HepG2 (cell line): ENCODE results near the gene SRPK3. TPM values are rescaled to one million over a fixed set of nuclear protein-coding genes. Genes with fewer than 3 reads are reported as not detected.
A peak's percentile ranks its signal among the peaks of the same experiment; 100 is the strongest.

ENCODE experiments used
- ATAC-seq: fragments of 200-7000 bp; cut with Tn5 transposase; 3 replicates; pipeline ENCODE4 v1.9.1; 2020; ENCODE audit warnings: mild to moderate bottlenecking, moderate library complexity
- BruUV-seq: library from RNA; stranded (reverse); fragments of 400-500 nt; replicated peaks from 2 replicates; lab custom pipeline; 2021; lab: Mats Ljungman, UMichigan
- CTCF ChIA-PET: fragments of 300-600 bp; formaldehyde crosslinking; extraction: SDS; loops from one replicate; lab custom pipeline; 2021; ENCODE audit warnings: low total read pairs, inconsistent platforms, low intra/inter-chr PET ratio; lab: Yijun Ruan, JAX
- POLR2A ChIA-PET: fragments of 350-600 bp; sonication (Branson Sonifier 250); formaldehyde crosslinking; loops from one replicate; lab custom pipeline; 2020; ENCODE audit warnings: antibody characterized with exemption, inconsistent platforms; lab: Yijun Ruan, JAX
- DNase-seq: peaks from one replicate; pipeline ENCODE4 v3.0.0-alpha.2; 2015; ENCODE audit warnings: low spot score
- FAIRE-seq: peaks from 3 replicates; lab custom pipeline; 2011; peaks lifted over from hg19 to GRCh38; lab: Jason Lieb, UNC
- H2AFZ ChIP-seq: one replicate; pipeline ENCODE4 v1.6.1; 2011; ENCODE audit warnings: low read length, inconsistent platforms
- H3K27ac ChIP-seq: fragments of 300-600 bp; 3 replicates; pipeline ENCODE4 v1.8.0; 2011; ENCODE audit warnings: mixed run types, mild to moderate bottlenecking, mixed read lengths, low read length, inconsistent platforms; ENCODE audit not compliant: insufficient read depth; ENCODE audit errors: extremely low read length
- H3K27me3 ChIP-seq, 2 experiments: fragments of 200-600 bp in 1 of 2; 2 replicates in 1 of 2; 3 replicates in 1 of 2; pipeline versions ENCODE4 v1.6.0 to v1.8.0; 2011; ENCODE audit warnings: low read length in 2 of 2, mild to moderate bottlenecking in 2 of 2, moderate library complexity in 2 of 2, inconsistent platforms in 1 of 2; ENCODE audit not compliant: insufficient read depth in 2 of 2, control insufficient read depth in 1 of 2
- H3K36me3 ChIP-seq, 2 experiments: fragments of 200-600 bp in 1 of 2; replicated peaks in 1 of 2; 2 replicates in 1 of 2; 3 replicates in 1 of 2; pipeline versions ENCODE4 v1.5.1 to v1.8.0; 2011; ENCODE audit warnings: low read length in 2 of 2, inconsistent platforms in 1 of 2; ENCODE audit not compliant: insufficient read depth in 2 of 2, control insufficient read depth in 1 of 2
- H3K4me1 ChIP-seq: 2 replicates; pipeline ENCODE4 v1.5.1; 2012; ENCODE audit warnings: low read length, inconsistent platforms; ENCODE audit not compliant: insufficient read depth
- H3K4me2 ChIP-seq: 2 replicates; pipeline ENCODE4 v1.6.0; 2011; ENCODE audit warnings: low read depth, low read length, inconsistent platforms
- H3K4me3 ChIP-seq, 3 experiments: fragments of 200-600 bp in 1 of 3; sonication (generic), shearing (Covaris generic) in 1 of 3; replicated peaks in 1 of 3; 2 replicates each; pipeline ENCODE4 v1.5.1; 2011 to 2016; ENCODE audit warnings: low read length in 3 of 3, inconsistent platforms in 2 of 3, low read depth in 2 of 3, mild to moderate bottlenecking in 2 of 3, control low read depth in 1 of 3, mixed read lengths in 1 of 3; ENCODE audit not compliant: insufficient read depth in 1 of 3
- H3K79me2 ChIP-seq: one replicate; pipeline ENCODE4 v1.6.1; 2011; ENCODE audit warnings: low read length, inconsistent platforms; ENCODE audit not compliant: insufficient read depth
- H3K9ac ChIP-seq: 2 replicates; pipeline ENCODE4 v1.6.0; 2011; ENCODE audit warnings: mild to moderate bottlenecking, low read depth, low read length, inconsistent platforms; ENCODE audit not compliant: insufficient read depth
- H3K9me3 ChIP-seq: 2 replicates; pipeline ENCODE4 v1.5.1; 2012; ENCODE audit warnings: mild to moderate bottlenecking, low read length
- H4K20me1 ChIP-seq: 2 replicates; pipeline ENCODE4 v1.6.0; 2011; ENCODE audit warnings: inconsistent platforms, mild to moderate bottlenecking, low read length, moderate library complexity; ENCODE audit not compliant: insufficient read depth
- FOXC1 ChIP-seq: sonication (generic); formaldehyde crosslinking; IDR thresholded peaks from 2 replicates; pipeline ENCODE4 v1.8.0; 2022; ENCODE audit warnings: mild to moderate bottlenecking, missing genetic modification reagents, borderline replicate concordance
- NCOA5 ChIP-seq: sonication (generic); formaldehyde crosslinking; IDR thresholded peaks from 2 replicates; pipeline ENCODE4 v1.4.0; 2020; ENCODE audit warnings: missing genetic modification reagents
- RFX5 ChIP-seq: IDR thresholded peaks from 2 replicates; pipeline ENCODE4 v1.6.1; 2011; ENCODE audit warnings: low read depth, low read length, improper control_type of control experiment
- STAG1 ChIP-seq: sonication (generic); formaldehyde crosslinking; IDR thresholded peaks from 2 replicates; pipeline ENCODE4 v1.4.0; 2020; ENCODE audit warnings: missing genetic modification reagents
- TARDBP ChIP-seq: sonication (generic); formaldehyde crosslinking; IDR thresholded peaks from 2 replicates; pipeline ENCODE4 v1.8.0; 2022; ENCODE audit warnings: mild to moderate bottlenecking, missing genetic modification reagents
- U2AF1 ChIP-seq: fragments of 200-400 bp; formaldehyde crosslinking; optimal IDR thresholded peaks from 2 replicates; pipeline ENCODE3; 2017; ENCODE audit warnings: mild to moderate bottlenecking, low read depth, low read length
- YEATS2 ChIP-seq: sonication (generic); formaldehyde crosslinking; IDR thresholded peaks from 2 replicates; pipeline ENCODE4 v1.4.0; 2020; ENCODE audit warnings: missing genetic modification reagents, borderline replicate concordance
- WGBS: methylation state at CpG from one replicate; pipeline ENCODE4 v1.1.6; 2017; ENCODE audit warnings: low lambda C conversion rate; 5-methylcytosine and 5-hydroxymethylcytosine counted together
- in situ Hi-C: cut with HindIII; loops from 2 replicates; pipeline ENCODE4 v1.10.0; 2017; ENCODE audit warnings: low pct_unique_long_range_greater_than_20kb; ENCODE audit not compliant: extremely low pct_ligation_motif_present
- intact Hi-C: fragments of 100-400 bp; cut with micrococcal nuclease; formaldehyde crosslinking; loops from one replicate; pipeline ENCODE4 v1.10.0; 2022; ENCODE audit not compliant: unreplicated experiment
- polyA plus RNA-seq, 8 experiments: library from polyadenylated mRNA; depleted of rRNA in 3 of 8; stranded (reverse) in 7 of 8; unstranded in 1 of 8; fragments of >200 nt; fragmentation: Illumina TruSeq in 4 of 8; extraction: Trizol in 4 of 8; gene quantifications; 2 replicates each; pipeline versions ENCODE4 v1.2.1 to v1.2.3, GENCODE V29; 2011 to 2016; ENCODE audit warnings: low read depth in 4 of 8, missing spikeins in 1 of 8, mixed read lengths in 1 of 8; ENCODE audit not compliant: insufficient read depth in 1 of 8
- total RNA-seq, 5 experiments: library from RNA; depleted of rRNA; stranded (reverse); fragments of >200 nt; fragmentation: Illumina TruSeq; extraction: Trizol; gene quantifications; 2 replicates each; pipeline ENCODE4 v1.2.3, GENCODE V29; 2016; ENCODE audit warnings: low read depth in 1 of 5
- TF ChIP-seq, protein P1 (sequence below): IDR thresholded peaks from 2 replicates; pipeline ENCODE4 v1.6.1; 2016; ENCODE audit warnings: missing genetic modification reagents, missing compliant biosample characterization
- TF ChIP-seq, protein P2 (sequence below): sonication (generic); formaldehyde crosslinking; IDR thresholded peaks from 2 replicates; pipeline ENCODE4 v1.5.0; 2020; ENCODE audit warnings: mild to moderate bottlenecking, missing genetic modification reagents, moderate library complexity

SRPK3 gene
- total and polyA plus RNA-seq, 2 of the 13 experiments (the other 11 are each of a cell fraction or from before 2014, with no cell fraction given), result 0.22 to 0.30 TPM

GRCh38 chrX:153782313-153782712, 1.5 kb downstream of the SRPK3 start:
- in situ Hi-C loops, result no loop called here
- BruUV-seq, result no TSS peak
- peak; percentile 19; the same call in 1 of the 3 replicates for ATAC-seq
- Histone ChIP-seq H3K4me2 (no peak overlapping the region), H3K27ac (no peak overlapping the region), H3K79me2 (no peaks in the 10 kb centered on the region), H3K36me3 (no peaks in the 10 kb centered on the region; a peak in 2 of 5 replicates), H4K20me1 (no peaks in the 10 kb centered on the region), H3K9ac (no peak overlapping the region), H3K4me3 (no peak overlapping the region), H2AFZ (no peak overlapping the region), H3K4me1 (no peaks in the 10 kb centered on the region), H3K27me3 (no peaks in the 10 kb centered on the region), H3K9me3 (no peaks in the 10 kb centered on the region)
- no peak for FAIRE-seq
- POLR2A ChIA-PET, result interaction anchor here (1.0 to 2.1 kb wide), 4 partner anchors 10 to 55 kb away, joined by 4 to 9 read pairs (median 4); partner anchors contain the start of genes IDH3G and SSR4
- DNase-seq, result no peak
- TF ChIP-seq NCOA5 (CRISPR knock-in tag), result no peak
- peak; percentile 25 for TF ChIP-seq STAG1 (CRISPR knock-in tag)
- TF ChIP-seq, protein P1, sequence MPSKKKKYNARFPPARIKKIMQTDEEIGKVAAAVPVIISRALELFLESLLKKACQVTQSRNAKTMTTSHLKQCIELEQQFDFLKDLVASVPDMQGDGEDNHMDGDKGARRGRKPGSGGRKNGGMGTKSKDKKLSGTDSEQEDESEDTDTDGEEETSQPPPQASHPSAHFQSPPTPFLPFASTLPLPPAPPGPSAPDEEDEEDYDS (CRISPR knock-in tag), result no peak
- TF ChIP-seq FOXC1 (CRISPR knock-in tag), result no peak
- no peak for TF ChIP-seq RFX5
- TF ChIP-seq, protein P2, sequence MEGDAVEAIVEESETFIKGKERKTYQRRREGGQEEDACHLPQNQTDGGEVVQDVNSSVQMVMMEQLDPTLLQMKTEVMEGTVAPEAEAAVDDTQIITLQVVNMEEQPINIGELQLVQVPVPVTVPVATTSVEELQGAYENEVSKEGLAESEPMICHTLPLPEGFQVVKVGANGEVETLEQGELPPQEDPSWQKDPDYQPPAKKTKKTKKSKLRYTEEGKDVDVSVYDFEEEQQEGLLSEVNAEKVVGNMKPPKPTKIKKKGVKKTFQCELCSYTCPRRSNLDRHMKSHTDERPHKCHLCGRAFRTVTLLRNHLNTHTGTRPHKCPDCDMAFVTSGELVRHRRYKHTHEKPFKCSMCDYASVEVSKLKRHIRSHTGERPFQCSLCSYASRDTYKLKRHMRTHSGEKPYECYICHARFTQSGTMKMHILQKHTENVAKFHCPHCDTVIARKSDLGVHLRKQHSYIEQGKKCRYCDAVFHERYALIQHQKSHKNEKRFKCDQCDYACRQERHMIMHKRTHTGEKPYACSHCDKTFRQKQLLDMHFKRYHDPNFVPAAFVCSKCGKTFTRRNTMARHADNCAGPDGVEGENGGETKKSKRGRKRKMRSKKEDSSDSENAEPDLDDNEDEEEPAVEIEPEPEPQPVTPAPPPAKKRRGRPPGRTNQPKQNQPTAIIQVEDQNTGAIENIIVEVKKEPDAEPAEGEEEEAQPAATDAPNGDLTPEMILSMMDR (CRISPR knock-in tag), result peak; percentile 49
- no peak for TF ChIP-seq YEATS2
- no peak for TF ChIP-seq U2AF1
- no peak for TF ChIP-seq TARDBP
- WGBS, result 60% methylated on average over 1 of the region's 11 CpGs
- intact Hi-C loops, result loop anchor here (2.0 kb wide), 1 partner anchor 18 kb away; the partner anchor contains the start of gene PLXNB3
- CTCF ChIA-PET, result no interaction called here
